Caki2 (cell line): ENCODE measurements around the gene JARID2. TPM values are rescaled to one million over a fixed set of nuclear protein-coding genes. Genes with fewer than 3 reads are reported as not detected.
"Not testable (repeated sequence)": the region's sequence is repeated elsewhere in the genome, so short reads cannot be mapped to it uniquely, and the experiment has no call there.

Source experiments
- DNase-seq: peaks from one replicate; pipeline ENCODE4 v3.0.0-alpha.2; 2015; ENCODE audit warnings: low read depth
- in situ Hi-C: cut with HindIII; loops from 2 replicates; pipeline ENCODE4 v1.10.0; 2016; ENCODE audit warnings: low sequenced_read_pairs, low pct_unique_long_range_greater_than_20kb, mixed read lengths
- total RNA-seq: library from RNA; depleted of rRNA; stranded (reverse); fragments of >200 nt; shearing (Covaris generic); gene quantifications from 2 replicates; pipeline ENCODE4 v1.2.3, GENCODE V29; 2014; ENCODE audit warnings: low replicate concordance

JARID2 gene
- total RNA-seq, 1 experiment from 2014 or later, result 4.9 TPM

GRCh38 chr6:15530411-15530810 is 284.5 kb downstream of the JARID2 start:
- in situ Hi-C loops, result no loop called here
- DNase-seq, result no peak

- no peak for DNase-seq
- in situ Hi-C loops, result no loop called here
These were observed 286.1 kb downstream of the JARID2 start for GRCh38 chr6:15531973-15532372.

GRCh38 chr6:15533379-15534026 is 287.6 kb downstream of the JARID2 start:
- DNase-seq, result no peak
- in situ Hi-C loops, result no loop called here

- in situ Hi-C loops, result no loop called here
- no peak for DNase-seq
These were observed 289.1 kb downstream of the JARID2 start for GRCh38 chr6:15534974-15535373.

- in situ Hi-C loops, result no loop called here
- no peak for DNase-seq
These were observed 289.8 kb downstream of the JARID2 start for GRCh38 chr6:15535495-15536197.

- in situ Hi-C loops, result no loop called here
These were observed 290.5 kb downstream of the JARID2 start for GRCh38 chr6:15536198-15536955.

GRCh38 chr6:15538106-15538505 is 292.2 kb downstream of the JARID2 start:
- in situ Hi-C loops, result no loop called here
- no peak for DNase-seq

More at GRCh38 chr6:15536198-15536955, 290.5 kb downstream of the JARID2 start:
- no peak for DNase-seq

- DNase-seq, result no peak
- in situ Hi-C loops, result no loop called here
These were observed 293.1 kb downstream of the JARID2 start for GRCh38 chr6:15538766-15539495.

GRCh38 chr6:15539722-15540270 is 293.9 kb downstream of the JARID2 start:
- in situ Hi-C loops, result no loop called here
- DNase-seq, result no peak

- in situ Hi-C loops, DNase-seq: not testable (repeated sequence)
These were observed 297.6 kb downstream of the JARID2 start for GRCh38 chr6:15543332-15543917.

- no peak for DNase-seq
- in situ Hi-C loops, result no loop called here
These were observed 298.5 kb downstream of the JARID2 start for GRCh38 chr6:15544321-15544900.

GRCh38 chr6:15546591-15546990 is 300.7 kb downstream of the JARID2 start:
- in situ Hi-C loops, result no loop called here
- DNase-seq, result no peak

- no peak for DNase-seq
- in situ Hi-C loops, result no loop called here
These were observed 301.5 kb downstream of the JARID2 start for GRCh38 chr6:15547400-15547799.

- in situ Hi-C loops, result no loop called here
- no peak for DNase-seq
These were observed 303.5 kb downstream of the JARID2 start for GRCh38 chr6:15549371-15549770.

GRCh38 chr6:15550546-15551123 is 304.8 kb downstream of the JARID2 start:
- in situ Hi-C loops, result no loop called here
- no peak for DNase-seq

GRCh38 chr6:15551262-15551661 is 305.4 kb downstream of the JARID2 start:
- in situ Hi-C loops, result no loop called here
- DNase-seq, result no peak

GRCh38 chr6:15551798-15552197 is 305.9 kb downstream of the JARID2 start:
- in situ Hi-C loops, result no loop called here
- no peak for DNase-seq
